Osteoblast (primary cell): ENCODE results near the gene AGBL1. TPM values are rescaled to one million over a fixed set of nuclear protein-coding genes. Genes with fewer than 3 reads are reported as not detected.

Source experiments
- DNase-seq: peaks from one replicate; pipeline ENCODE4 v3.0.0; 2011; ENCODE audit warnings: low spot score, mixed read lengths; ENCODE audit not compliant: insufficient read length; ENCODE audit errors: missing footprints
- H2AFZ ChIP-seq: 2 replicates; pipeline ENCODE4 v1.6.0; 2011; ENCODE audit warnings: mild to moderate bottlenecking, low read length
- H3K27ac ChIP-seq: 2 replicates; pipeline ENCODE4 v1.5.1; 2011; ENCODE audit warnings: mild to moderate bottlenecking, low read depth, low read length, moderate library complexity
- H3K27me3 ChIP-seq: 2 replicates; pipeline ENCODE4 v1.6.0; 2012; ENCODE audit warnings: mild to moderate bottlenecking, control low read depth, inconsistent platforms, low read length, moderate library complexity; ENCODE audit not compliant: insufficient read depth
- H3K36me3 ChIP-seq: 2 replicates; pipeline ENCODE4 v1.5.1; 2011; ENCODE audit warnings: mild to moderate bottlenecking, low read length, control low read depth, moderate library complexity; ENCODE audit not compliant: insufficient read depth
- H3K4me1 ChIP-seq: 2 replicates; pipeline ENCODE4 v1.5.1; 2011; ENCODE audit warnings: mild to moderate bottlenecking, low read length, control low read depth, moderate library complexity; ENCODE audit not compliant: insufficient read depth
- H3K4me2 ChIP-seq: 2 replicates; pipeline ENCODE4 v1.6.0; 2011; ENCODE audit warnings: mild to moderate bottlenecking, low read length; ENCODE audit not compliant: insufficient read depth
- H3K4me3 ChIP-seq: fragments of 200-600 bp; sonication (generic); 3 replicates; pipeline ENCODE4 v1.5.1; 2012; ENCODE audit warnings: mild to moderate bottlenecking, low read length, inconsistent platforms; ENCODE audit not compliant: insufficient read depth
- H3K79me2 ChIP-seq: 2 replicates; pipeline ENCODE4 v1.6.0; 2012; ENCODE audit warnings: mild to moderate bottlenecking, low read length, control low read depth, inconsistent platforms; ENCODE audit not compliant: insufficient read depth
- H3K9me3 ChIP-seq: 2 replicates; pipeline ENCODE4 v1.5.1; 2011; ENCODE audit warnings: low read depth, low read length, control low read depth
- H4K20me1 ChIP-seq: 2 replicates; pipeline ENCODE4 v1.6.0; 2012; ENCODE audit warnings: mild to moderate bottlenecking, low read length, control low read depth; ENCODE audit not compliant: insufficient read depth
- total RNA-seq: library from RNA; depleted of rRNA; stranded (reverse); fragments of >200 nt; gene quantifications from 2 replicates; pipeline ENCODE4 v1.2.3, GENCODE V29; 2012
- TF ChIP-seq, protein P1 (sequence below): IDR thresholded peaks from 2 replicates; pipeline ENCODE4 v1.5.1; 2011; ENCODE audit warnings: mild to moderate bottlenecking, low read depth, low read length, moderate library complexity; ENCODE audit errors: extremely low read depth

The AGBL1 gene
- total RNA-seq, 1 donor: not detected

DNA sequence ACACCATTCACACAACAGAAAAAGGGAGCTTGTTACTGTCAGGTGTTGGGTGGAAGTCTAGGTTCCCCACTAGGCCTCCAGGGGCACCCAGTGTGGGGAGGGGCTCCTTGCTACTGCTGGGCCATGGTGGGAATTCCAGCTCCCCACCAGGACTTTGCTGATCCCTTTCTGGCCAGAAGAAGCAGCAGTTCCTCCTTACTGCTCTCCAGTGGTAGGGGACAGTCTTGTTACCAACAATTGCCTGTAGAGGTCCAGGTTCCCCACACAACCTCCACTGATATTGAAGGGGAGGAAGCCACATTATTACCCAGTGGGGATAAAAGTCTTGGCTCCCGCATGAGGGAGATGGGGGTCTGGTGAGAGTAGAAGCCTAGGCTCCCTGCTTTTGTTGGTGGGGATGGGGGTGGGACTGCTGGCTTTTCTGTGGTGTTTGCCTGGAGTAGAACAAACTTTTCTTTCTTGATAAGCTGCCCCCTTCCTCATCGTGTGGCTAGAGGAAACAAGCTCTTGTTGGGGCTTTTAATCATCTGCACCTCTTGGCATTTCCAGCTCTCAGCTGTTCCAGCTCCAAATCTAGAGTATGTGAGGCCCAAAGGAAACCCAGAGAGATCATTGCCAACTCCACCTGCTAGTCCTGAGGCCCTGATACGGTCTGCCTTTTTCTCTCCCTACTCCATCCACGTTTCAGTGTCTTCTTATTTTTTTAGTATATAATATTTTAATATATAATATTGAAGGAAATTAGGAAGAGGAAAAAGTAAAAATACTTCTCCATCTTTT, 824.2 kb downstream of the AGBL1 start:
- Histone ChIP-seq H3K4me1 (no peaks in the 10 kb centered on the region), H3K9me3 (no peaks in the 10 kb centered on the region), H3K27ac (no peak overlapping the region), H3K4me2 (no peak overlapping the region), H4K20me1 (no peaks in the 10 kb centered on the region), H3K4me3 (no peak overlapping the region), H3K36me3 (no peaks in the 10 kb centered on the region), H2AFZ (no peak overlapping the region), H3K79me2 (no peaks in the 10 kb centered on the region), H3K27me3 (no peaks in the 10 kb centered on the region)
- DNase-seq: no peak
- TF ChIP-seq, protein P1, sequence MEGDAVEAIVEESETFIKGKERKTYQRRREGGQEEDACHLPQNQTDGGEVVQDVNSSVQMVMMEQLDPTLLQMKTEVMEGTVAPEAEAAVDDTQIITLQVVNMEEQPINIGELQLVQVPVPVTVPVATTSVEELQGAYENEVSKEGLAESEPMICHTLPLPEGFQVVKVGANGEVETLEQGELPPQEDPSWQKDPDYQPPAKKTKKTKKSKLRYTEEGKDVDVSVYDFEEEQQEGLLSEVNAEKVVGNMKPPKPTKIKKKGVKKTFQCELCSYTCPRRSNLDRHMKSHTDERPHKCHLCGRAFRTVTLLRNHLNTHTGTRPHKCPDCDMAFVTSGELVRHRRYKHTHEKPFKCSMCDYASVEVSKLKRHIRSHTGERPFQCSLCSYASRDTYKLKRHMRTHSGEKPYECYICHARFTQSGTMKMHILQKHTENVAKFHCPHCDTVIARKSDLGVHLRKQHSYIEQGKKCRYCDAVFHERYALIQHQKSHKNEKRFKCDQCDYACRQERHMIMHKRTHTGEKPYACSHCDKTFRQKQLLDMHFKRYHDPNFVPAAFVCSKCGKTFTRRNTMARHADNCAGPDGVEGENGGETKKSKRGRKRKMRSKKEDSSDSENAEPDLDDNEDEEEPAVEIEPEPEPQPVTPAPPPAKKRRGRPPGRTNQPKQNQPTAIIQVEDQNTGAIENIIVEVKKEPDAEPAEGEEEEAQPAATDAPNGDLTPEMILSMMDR: no peak

DNA sequence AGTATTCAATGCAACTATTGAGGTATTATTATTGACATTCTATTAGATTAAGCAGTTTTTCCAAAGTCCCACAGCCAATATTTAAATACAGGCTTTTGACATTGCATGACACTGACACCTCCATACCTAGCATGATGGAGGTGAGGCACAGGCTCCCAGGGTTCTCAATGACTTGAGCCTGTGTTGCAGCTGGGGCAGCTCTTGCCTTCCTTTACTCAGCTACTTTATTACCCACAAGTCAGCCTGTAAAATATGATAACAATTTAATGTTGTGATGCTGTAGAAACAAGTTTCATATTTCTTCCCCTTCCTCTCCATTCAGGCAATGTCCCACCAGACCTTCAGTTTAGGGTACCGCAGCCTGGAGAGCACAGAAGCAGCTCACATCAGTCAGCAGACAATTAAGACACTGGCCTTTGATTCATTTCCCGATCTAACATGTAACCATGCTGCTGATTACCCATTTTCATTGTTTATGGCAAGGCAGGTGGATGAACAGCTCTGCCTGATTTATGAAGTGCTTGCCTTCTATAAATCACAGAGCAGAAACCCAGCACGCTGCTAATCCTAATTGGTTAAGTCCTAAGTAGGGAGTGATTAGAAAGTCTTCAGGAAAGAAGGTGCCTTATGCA, 826.1 kb downstream of the AGBL1 start:
- Histone ChIP-seq H3K79me2 (no peaks in the 10 kb centered on the region), H2AFZ (no peak overlapping the region), H4K20me1 (no peaks in the 10 kb centered on the region), H3K9me3 (no peaks in the 10 kb centered on the region), H3K27ac (no peak overlapping the region), H3K27me3 (no peaks in the 10 kb centered on the region), H3K4me2 (no peak overlapping the region), H3K4me1 (no peaks in the 10 kb centered on the region), H3K36me3 (no peaks in the 10 kb centered on the region), H3K4me3 (no peak overlapping the region)
- no peak for DNase-seq
- TF ChIP-seq, protein P1: no peak

DNA sequence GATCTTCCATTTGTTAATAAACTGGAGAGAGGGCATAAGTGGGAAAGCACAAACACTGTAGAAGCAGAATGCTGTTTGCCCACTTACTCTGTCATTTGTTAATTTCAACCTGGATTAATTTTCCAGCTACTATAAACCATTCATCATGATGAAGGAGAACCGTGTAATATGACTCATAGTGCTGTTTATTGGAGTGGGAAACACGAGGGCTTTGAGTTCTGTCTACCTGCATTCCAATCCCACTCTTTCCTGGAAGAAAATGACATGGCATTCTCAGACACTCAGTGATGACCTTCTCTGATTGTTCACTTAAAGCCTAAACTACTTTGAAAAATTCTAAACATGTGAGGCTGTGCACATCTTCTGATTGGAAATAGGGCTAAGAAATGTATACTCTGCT, 826.7 kb downstream of the AGBL1 start:
- Histone ChIP-seq H3K36me3 (no peaks in the 10 kb centered on the region), H3K27me3 (no peaks in the 10 kb centered on the region), H2AFZ (no peak overlapping the region), H3K9me3 (no peaks in the 10 kb centered on the region), H3K4me3 (no peak overlapping the region), H3K4me1 (no peaks in the 10 kb centered on the region), H3K4me2 (no peak overlapping the region), H3K27ac (no peak overlapping the region), H4K20me1 (no peaks in the 10 kb centered on the region), H3K79me2 (no peaks in the 10 kb centered on the region)
- TF ChIP-seq, protein P1: no peak
- no peak for DNase-seq

DNA sequence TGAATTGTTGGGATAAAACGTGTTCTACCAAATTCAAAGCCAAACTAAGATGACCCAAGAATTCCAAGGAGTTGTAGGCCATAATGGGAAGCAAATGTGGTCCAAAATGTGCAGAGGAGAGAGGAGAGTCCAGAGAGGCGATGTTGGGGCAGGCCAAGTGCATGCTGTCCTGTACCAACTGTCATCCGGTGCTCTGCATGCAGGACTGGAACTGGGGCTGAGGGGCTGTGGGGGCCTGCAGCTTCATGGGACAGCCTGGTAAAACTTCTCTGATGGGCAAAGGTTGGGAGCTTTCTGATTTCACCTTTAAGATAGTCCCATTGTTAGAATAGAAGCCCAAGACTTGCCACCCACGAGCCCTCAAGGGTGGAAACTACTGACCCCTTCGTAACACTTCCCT, 831.4 kb downstream of the AGBL1 start:
- H3K4me3 ChIP-seq: no peak overlapping the region
- no peak overlapping the region for H2AFZ ChIP-seq
- H3K4me1 ChIP-seq: no peaks in the 10 kb centered on the region
- no peak overlapping the region for H3K4me2 ChIP-seq
- DNase-seq: no peak
- no peak overlapping the region for H3K27ac ChIP-seq
- TF ChIP-seq, protein P1: no peak
- H4K20me1 ChIP-seq: no peaks in the 10 kb centered on the region
- peaks cover 4% of the 10 kb centered on the region for H3K27me3 ChIP-seq
- H3K79me2 ChIP-seq: no peaks in the 10 kb centered on the region
- H3K36me3 ChIP-seq: no peaks in the 10 kb centered on the region
- H3K9me3 ChIP-seq: no peaks in the 10 kb centered on the region
